ENCODE results near the gene ZNF598. TPM values are rescaled to one million over a fixed set of nuclear protein-coding genes. Genes with fewer than 3 reads are reported as not detected.

ZNF598 gene
- total and polyA plus RNA-seq, 4 experiments from 2014 or later: 3.1 to 49.8 (median 29.3) TPM

GRCh38 chr16:1978476-1979120 is 31.0 kb downstream of the ZNF598 start:
- no peak overlapping the region for H3K27ac ChIP-seq (ENCODE audit: low read depth, low read length)
- Mint-ChIP-seq H3K4me3 (no peak overlapping the region), H3K9me3 (peaks cover 0 to 2% (median 0%) of the 10 kb centered on the region in 8 donors), H3K36me3 (peaks cover 19 to 27% of the 10 kb centered on the region in 2 donors), H3K27ac (no peak overlapping the region), H3K4me1 (peaks cover 2 to 17% (median 6%) of the 10 kb centered on the region in 4 donors), H3K27me3 (peaks cover 10% of the 10 kb centered on the region in 2 donors)
- H3K4me1 ChIP-seq (ENCODE audit: insufficient read depth, low read length): peaks cover 10% of the 10 kb centered on the region
- peaks cover 32% of the 10 kb centered on the region for H3K36me3 ChIP-seq (ENCODE audit: insufficient read depth, low read length)
- peak in 1 of 5 donors; percentile 39 for DNase-seq
- ChIA-PET POLR2A (ENCODE audit: partially characterized antibody) (interaction anchor here (1.9 to 4.7 kb wide), 3 partner anchors 14 to 176 kb away, joined by 6 to 40 read pairs (median 6); partner anchors contain the start of genes RPS2 and TRAF7), CTCF (ENCODE audit: partially characterized antibody) (no interaction called here)
- H3K4me3 ChIP-seq (ENCODE audit: low read length in 2 of 2): no peak overlapping the region
- H3K9me3 ChIP-seq (ENCODE audit: control insufficient read depth in 1 of 2, low read length in 2 of 2): no peaks in the 10 kb centered on the region
- H3K27me3 ChIP-seq (ENCODE audit: insufficient read depth, low read length): peaks cover 20% of the 10 kb centered on the region
- intact Hi-C loops (cut with micrococcal nuclease): no loop called here

- Mint-ChIP-seq H3K9me3 (peaks cover 0 to 2% (median 0%) of the 10 kb centered on the region in 8 donors), H3K4me3 (no peak overlapping the region), H3K27ac (no peak overlapping the region), H3K27me3 (peaks cover 8 to 10% of the 10 kb centered on the region in 2 donors), H3K4me1 (peaks cover 1 to 13% (median 4%) of the 10 kb centered on the region in 4 donors), H3K36me3 (peaks cover 21 to 27% of the 10 kb centered on the region in 2 donors)
- H3K27ac ChIP-seq (ENCODE audit: low read depth, low read length): no peak overlapping the region
- no peak for DNase-seq
- peaks cover 10% of the 10 kb centered on the region for H3K4me1 ChIP-seq (ENCODE audit: insufficient read depth, low read length)
- H3K27me3 ChIP-seq (ENCODE audit: insufficient read depth, low read length): peaks cover 20% of the 10 kb centered on the region
- CTCF ChIA-PET (ENCODE audit: partially characterized antibody): no interaction called here
- no peak overlapping the region for H3K4me3 ChIP-seq (ENCODE audit: low read length in 2 of 2)
- POLR2A ChIA-PET (ENCODE audit: partially characterized antibody): interaction anchor here (1.5 to 4.7 kb wide), 4 partner anchors 8 to 177 kb away, joined by 4 to 40 read pairs (median 6); partner anchors contain the start of genes RPS2 and TRAF7
- intact Hi-C loops (cut with micrococcal nuclease): no loop called here
- H3K36me3 ChIP-seq (ENCODE audit: insufficient read depth, low read length): peaks cover 32% of the 10 kb centered on the region
- H3K9me3 ChIP-seq (ENCODE audit: control insufficient read depth in 1 of 2, low read length in 2 of 2): no peaks in the 10 kb centered on the region
Observed at GRCh38 chr16:1977875-1978268, 31.7 kb downstream of the ZNF598 start.

GRCh38 chr16:1976951-1977874 is 32.4 kb downstream of the ZNF598 start:
- Mint-ChIP-seq H3K36me3 (peaks cover 25 to 27% of the 10 kb centered on the region in 2 donors), H3K4me1 (peaks cover 3 to 11% (median 6%) of the 10 kb centered on the region in 4 donors), H3K4me3 (no peak overlapping the region), H3K9me3 (peaks cover 0 to 2% (median 0%) of the 10 kb centered on the region in 8 donors), H3K27ac (no peak overlapping the region), H3K27me3 (peaks cover 8 to 10% of the 10 kb centered on the region in 2 donors)
- peaks cover 14% of the 10 kb centered on the region for H3K4me1 ChIP-seq (ENCODE audit: insufficient read depth, low read length)
- CTCF ChIA-PET (ENCODE audit: partially characterized antibody): interaction anchor here (0.6 kb wide), 1 partner anchor 35 kb away, joined by 3 read pairs; no protein-coding TSS in a partner anchor
- intact Hi-C loops (cut with micrococcal nuclease): no loop called here
- POLR2A ChIA-PET (ENCODE audit: partially characterized antibody): interaction anchor here (0.8 to 4.7 kb wide), 5 partner anchors 9 to 630 kb away, joined by 3 to 40 read pairs (median 6); partner anchors contain the start of genes RPS2 and TRAF7
- no peaks in the 10 kb centered on the region for H3K9me3 ChIP-seq (ENCODE audit: control insufficient read depth in 1 of 2, low read length in 2 of 2)
- H3K27me3 ChIP-seq (ENCODE audit: insufficient read depth, low read length): peaks cover 20% of the 10 kb centered on the region
- DNase-seq: no peak
- no peak overlapping the region for H3K27ac ChIP-seq (ENCODE audit: low read depth, low read length)
- peaks cover 32% of the 10 kb centered on the region for H3K36me3 ChIP-seq (ENCODE audit: insufficient read depth, low read length)
- no peak overlapping the region for H3K4me3 ChIP-seq (ENCODE audit: low read length in 2 of 2)

GRCh38 chr16:1976216-1976520 is 33.5 kb downstream of the ZNF598 start:
- Histone ChIP-seq H3K4me3 (ENCODE audit: low read length in 2 of 2) (no peak overlapping the region), H3K27me3 (ENCODE audit: insufficient read depth, low read length) (peaks cover 11% of the 10 kb centered on the region), H3K36me3 (ENCODE audit: insufficient read depth, low read length) (peaks cover 32% of the 10 kb centered on the region), H3K27ac (ENCODE audit: low read depth, low read length) (no peak overlapping the region), H3K4me1 (ENCODE audit: insufficient read depth, low read length) (peaks cover 18% of the 10 kb centered on the region), H3K9me3 (ENCODE audit: control insufficient read depth in 1 of 2, low read length in 2 of 2) (no peaks in the 10 kb centered on the region)
- H3K27ac Mint-ChIP-seq: no peak overlapping the region
- POLR2A ChIA-PET (ENCODE audit: partially characterized antibody): interaction anchor here (0.8 to 4.7 kb wide), 2 partner anchors 12 to 629 kb away, joined by 3 to 40 read pairs; partner anchors contain the start of gene RPS2
- intact Hi-C loops (cut with micrococcal nuclease): no loop called here
- CTCF ChIA-PET (ENCODE audit: partially characterized antibody): no interaction called here
- no peak overlapping the region for H3K4me3 Mint-ChIP-seq
- H3K27me3 Mint-ChIP-seq: peaks cover 4 to 6% of the 10 kb centered on the region in 2 donors
- peaks cover 8 to 17% (median 13%) of the 10 kb centered on the region in 4 donors for H3K4me1 Mint-ChIP-seq
- no peak for DNase-seq
- H3K36me3 Mint-ChIP-seq: peaks cover 27 to 33% of the 10 kb centered on the region in 2 donors
- H3K9me3 Mint-ChIP-seq: peaks cover 0 to 3% (median 0%) of the 10 kb centered on the region in 8 donors

GRCh38 chr16:1975432-1976215 is 34.0 kb downstream of the ZNF598 start:
- Histone ChIP-seq H3K27ac (ENCODE audit: low read depth, low read length) (no peak overlapping the region), H3K36me3 (ENCODE audit: insufficient read depth, low read length) (peaks cover 32% of the 10 kb centered on the region), H3K4me3 (ENCODE audit: low read length in 2 of 2) (no peak overlapping the region), H3K27me3 (ENCODE audit: insufficient read depth, low read length) (peaks cover 5% of the 10 kb centered on the region), H3K9me3 (ENCODE audit: control insufficient read depth in 1 of 2, low read length in 2 of 2) (no peaks in the 10 kb centered on the region), H3K4me1 (ENCODE audit: insufficient read depth, low read length) (peaks cover 23% of the 10 kb centered on the region)
- ChIA-PET CTCF (ENCODE audit: partially characterized antibody) (no interaction called here), POLR2A (ENCODE audit: partially characterized antibody) (interaction anchor here (1.0 to 4.7 kb wide), 2 partner anchors 11 to 15 kb away, joined by 3 to 40 read pairs; partner anchors contain the start of gene RPS2)
- H3K4me3 Mint-ChIP-seq: no peak overlapping the region
- H3K27ac Mint-ChIP-seq: no peak overlapping the region
- no peak for DNase-seq
- peaks cover 0 to 5% of the 10 kb centered on the region in 2 donors for H3K27me3 Mint-ChIP-seq
- H3K36me3 Mint-ChIP-seq: peaks cover 27 to 33% of the 10 kb centered on the region in 2 donors
- H3K4me1 Mint-ChIP-seq: peaks cover 8 to 22% (median 16%) of the 10 kb centered on the region in 4 donors
- H3K9me3 Mint-ChIP-seq: peaks cover 0 to 3% (median 0%) of the 10 kb centered on the region in 8 donors
- intact Hi-C loops (cut with micrococcal nuclease): no loop called here

- Mint-ChIP-seq H3K9me3 (peaks cover 0 to 3% (median 0%) of the 10 kb centered on the region in 8 donors), H3K36me3 (peaks cover 27 to 33% of the 10 kb centered on the region in 2 donors), H3K27ac (peak overlapping the region in 2 of 7 donors; percentile 35 to 76), H3K27me3 (peaks cover 0 to 5% of the 10 kb centered on the region in 2 donors), H3K4me1 (peaks cover 8 to 22% (median 16%) of the 10 kb centered on the region in 4 donors), H3K4me3 (peak overlapping the region in 4 of 8 donors; percentile 12 to 31 (median 30))
- peaks cover 27% of the 10 kb centered on the region for H3K4me1 ChIP-seq (ENCODE audit: insufficient read depth, low read length)
- POLR2A ChIA-PET (ENCODE audit: partially characterized antibody): interaction anchor here (1.0 to 4.7 kb wide), 4 partner anchors 9 to 31 kb away, joined by 3 to 40 read pairs (median 6); partner anchors contain the start of genes MSRB1 and RPS2
- intact Hi-C loops (cut with micrococcal nuclease): loop anchor here (5.0 kb wide), 2 partner anchors 233 to 1337 kb away; partner anchors contain the start of genes METTL26 and MLST8
- CTCF ChIA-PET (ENCODE audit: partially characterized antibody): no interaction called here
- H3K9me3 ChIP-seq (ENCODE audit: control insufficient read depth in 1 of 2, low read length in 2 of 2): no peaks in the 10 kb centered on the region
- H3K27ac ChIP-seq (ENCODE audit: low read depth, low read length): no peak overlapping the region
- H3K4me3 ChIP-seq (ENCODE audit: low read length in 2 of 2): no peak overlapping the region
- peaks cover 32% of the 10 kb centered on the region for H3K36me3 ChIP-seq (ENCODE audit: insufficient read depth, low read length)
- no peaks in the 10 kb centered on the region for H3K27me3 ChIP-seq (ENCODE audit: insufficient read depth, low read length)
- DNase-seq: peak in 1 of 5 donors; percentile 36
Observed at GRCh38 chr16:1974157-1975070, 35.2 kb downstream of the ZNF598 start.

Measured in CD4-positive, alpha-beta memory T cell (primary cell).